Spleen (tissue), 11 donors: Measurements from ENCODE around the gene RGS2. TPM values are rescaled to one million over a fixed set of nuclear protein-coding genes. Genes with fewer than 3 reads are reported as not detected.

ENCODE experiments used
- DNase-seq: peaks from one replicate; pipeline ENCODE4 v3.0.0-alpha.2; 2020
- H3K27ac ChIP-seq, 8 donors: fragments of 200-600 bp; sonication (generic) in 7 of 8; 1 replicate in 4 of 8; 2 replicates in 4 of 8; pipeline versions ENCODE4 v1.5.0 to v1.8.0; 2016 to 2021; ENCODE audit warnings: inconsistent platforms in 4 of 8, mild to moderate bottlenecking in 4 of 8, moderate library complexity in 1 of 8
- H3K27me3 ChIP-seq, 7 donors: fragments of 200-600 bp; sonication (generic) in 6 of 7; replicated peaks in 1 of 7; 1 replicate in 4 of 7; 2 replicates in 3 of 7; pipeline versions ENCODE4 v1.5.0 to v1.8.0; 2016 to 2021; ENCODE audit warnings: inconsistent platforms in 3 of 7, mild to moderate bottlenecking in 1 of 7
- H3K36me3 ChIP-seq, 6 donors: fragments of 200-600 bp; sonication (generic) in 5 of 6; 1 replicate in 4 of 6; 2 replicates in 2 of 6; pipeline versions ENCODE4 v1.5.0 to v1.8.0; 2016 to 2021; ENCODE audit warnings: inconsistent platforms in 2 of 6
- H3K4me1 ChIP-seq, 6 donors: fragments of 200-600 bp; sonication (generic) in 5 of 6; 1 replicate in 3 of 6; 2 replicates in 3 of 6; pipeline versions ENCODE4 v1.5.0 to v1.8.0; 2016 to 2021; ENCODE audit warnings: inconsistent platforms in 3 of 6
- H3K4me3 ChIP-seq, 8 donors: fragments of 200-600 bp; sonication (generic) in 7 of 8; 1 replicate in 4 of 8; 2 replicates in 4 of 8; pipeline versions ENCODE4 v1.5.0 to v1.8.0; 2016 to 2021; ENCODE audit warnings: inconsistent platforms in 4 of 8, mild to moderate bottlenecking in 4 of 8, moderate library complexity in 2 of 8
- H3K9me3 ChIP-seq, 8 donors: fragments of 200-600 bp; sonication (generic) in 7 of 8; 1 replicate in 4 of 8; 2 replicates in 4 of 8; pipeline versions ENCODE4 v1.5.0 to v1.8.0; 2016 to 2021; ENCODE audit warnings: inconsistent platforms in 4 of 8
- CTCF ChIP-seq, 11 experiments: fragments of 200-600 bp in 7 of 11; fragments of 450-650 bp in 4 of 11; sonication (generic) in 4 of 11; IDR thresholded peaks in 8 of 11; conservative IDR thresholded peaks in 3 of 11; 1 replicate in 7 of 11; 2 replicates in 4 of 11; pipeline versions ENCODE4 v1.4.0 to v1.8.0; 2016 to 2021; ENCODE audit warnings: antibody characterized with exemption in 11 of 11, inconsistent platforms in 4 of 11, mild to moderate bottlenecking in 1 of 11
- POLR2A ChIP-seq, 3 donors: fragments of 450-650 bp; IDR thresholded peaks; one replicate each; pipeline ENCODE4 v1.5.1; 2017; ENCODE audit warnings: antibody characterized with exemption in 3 of 3, mild to moderate bottlenecking in 1 of 3
- POLR2AphosphoS5 ChIP-seq, 3 donors: sonication (generic); formaldehyde crosslinking; IDR thresholded peaks; one replicate each; pipeline ENCODE4 v1.5.1; 2017; ENCODE audit warnings: antibody characterized with exemption in 3 of 3
- WGBS, 5 donors: extraction: QIAGEN DNeasy Blood & Tissue Kit in 3 of 5; methylation state at CpG; one replicate each; pipeline versions ENCODE4 v1.1.5 to v1.1.7; 2013 to 2018; 5-methylcytosine and 5-hydroxymethylcytosine counted together
- intact Hi-C: fragments of 100-400 bp; cut with DNase I; formaldehyde crosslinking; loops from one replicate; pipeline ENCODE4 v1.15.0; 2023; ENCODE audit warnings: low total_unique reads
- polyA plus RNA-seq, 3 donors: library from polyadenylated mRNA; stranded (reverse); fragments of 200-250 nt; gene quantifications; one replicate each; pipeline ENCODE4 v1.2.1, GENCODE V29; 2013
- total RNA-seq, 7 donors: library from RNA; depleted of rRNA in 3 of 7; stranded (reverse); fragments of >200 nt in 3 of 7; fragmentation: NEBNext Ultra II Directional in 4 of 7; extraction: Animal tissue kit (Norgen Biotek cat#: 25700) in 4 of 7; gene quantifications; one replicate each; pipeline versions ENCODE4 v1.1.0 to v1.2.1, GENCODE V29; 2016 to 2021
- donor health status: healthy with polysubstance abuse.
- donor health status: DM: no; HTN: no; CAD: no; lungs with moderate emphysema.
- donor health status: DM: no; HTN: no; CAD: no.
- donor health status: Bipolar disorder and iron deficiency.
- donor health status: healthy.
- donor health status: DM: no; HTN: no; CAD: no.
- donor health status: DM: yes; HTN: yes; CAD: no.

The RGS2 gene
- total and polyA plus RNA-seq, 10 donors: 56.9 to 377 (median 171) TPM

GRCh38 chr1:192852001-192852947 lies 43.4 kb downstream of the RGS2 start:
- Histone ChIP-seq H3K27me3 (no peaks in the 10 kb centered on the region), H3K4me3 (no peak overlapping the region), H3K4me1 (peaks cover 0 to 4% (median 0%) of the 10 kb centered on the region in 6 donors), H3K9me3 (no peaks in the 10 kb centered on the region), H3K36me3 (no peaks in the 10 kb centered on the region), H3K27ac (peak overlapping the region in 7 of 8 donors; percentile 2 to 78 (median 70))
- no peak for TF ChIP-seq CTCF (IDR thresholded peaks at IDR 0.05 in 8 of 11, conservative IDR thresholded peaks at IDR 0.05 in 3 of 11)
- no peak for TF ChIP-seq POLR2A (IDR thresholded peaks at IDR 0.05)
- TF ChIP-seq POLR2AphosphoS5 (IDR thresholded peaks at IDR 0.05): no peak
- 0 to 67% (median 36%) methylated on average over 1 of the region's 1 CpG for WGBS, 5 donors
- intact Hi-C loops: no loop called here
- no peak for DNase-seq

GRCh38 chr1:192858456-192858855 lies 49.6 kb downstream of the RGS2 start:
- Histone ChIP-seq H3K9me3 (no peaks in the 10 kb centered on the region), H3K4me1 (peaks cover 0 to 6% (median 0%) of the 10 kb centered on the region in 6 donors), H3K27me3 (no peaks in the 10 kb centered on the region), H3K27ac (no peak overlapping the region), H3K36me3 (no peaks in the 10 kb centered on the region), H3K4me3 (no peak overlapping the region)
- 45 to 81% (median 64%) methylated on average over 1 of the region's 1 CpG for WGBS, 5 donors
- no peak for TF ChIP-seq CTCF (IDR thresholded peaks at IDR 0.05 in 8 of 11, conservative IDR thresholded peaks at IDR 0.05 in 3 of 11)
- TF ChIP-seq POLR2A (IDR thresholded peaks at IDR 0.05): no peak
- no peak for TF ChIP-seq POLR2AphosphoS5 (IDR thresholded peaks at IDR 0.05)
- no peak for DNase-seq
- intact Hi-C loops: no loop called here

- H3K4me3 ChIP-seq: no peak overlapping the region
- no peaks in the 10 kb centered on the region for H3K9me3 ChIP-seq
- peaks cover 0 to 7% (median 0%) of the 10 kb centered on the region in 6 donors for H3K4me1 ChIP-seq
- TF ChIP-seq POLR2A (IDR thresholded peaks at IDR 0.05): no peak
- TF ChIP-seq POLR2AphosphoS5 (IDR thresholded peaks at IDR 0.05): no peak
- no peak for TF ChIP-seq CTCF (IDR thresholded peaks at IDR 0.05 in 8 of 11, conservative IDR thresholded peaks at IDR 0.05 in 3 of 11)
- no peaks in the 10 kb centered on the region for H3K36me3 ChIP-seq
- H3K27ac ChIP-seq: no peak overlapping the region
- intact Hi-C loops: no loop called here
- DNase-seq: no peak
- no peaks in the 10 kb centered on the region for H3K27me3 ChIP-seq
Observed at GRCh38 chr1:192859808-192860207, 51.0 kb downstream of the RGS2 start.

- Histone ChIP-seq H3K9me3 (no peaks in the 10 kb centered on the region), H3K36me3 (no peaks in the 10 kb centered on the region), H3K27me3 (no peaks in the 10 kb centered on the region), H3K4me1 (peaks cover 0 to 7% (median 0%) of the 10 kb centered on the region in 6 donors), H3K27ac (peak overlapping the region in 1 of 8 donors; percentile 26), H3K4me3 (no peak overlapping the region)
- no peak for TF ChIP-seq POLR2A (IDR thresholded peaks at IDR 0.05)
- no peak for TF ChIP-seq CTCF (IDR thresholded peaks at IDR 0.05 in 8 of 11, conservative IDR thresholded peaks at IDR 0.05 in 3 of 11)
- no peak for TF ChIP-seq POLR2AphosphoS5 (IDR thresholded peaks at IDR 0.05)
- intact Hi-C loops: no loop called here
- WGBS, 5 donors: 77 to 94% (median 83%) methylated on average over 5 of the region's 5 CpGs
- DNase-seq: no peak
Observed at GRCh38 chr1:192860478-192861185, 51.8 kb downstream of the RGS2 start.
